Right atrium auricular region (tissue), 2 donors: ENCODE measurements around the gene PCNT. TPM values are rescaled to one million over a fixed set of nuclear protein-coding genes. Genes with fewer than 3 reads are reported as not detected.

Experiments used
- DNase-seq: peaks from one replicate; pipeline ENCODE4 v3.0.0-alpha.2; 2019; ENCODE audit warnings: low spot score
- H3K27ac ChIP-seq, 2 donors: fragments of 200-600 bp; sonication (generic); 1 replicate in 1 of 2; 2 replicates in 1 of 2; pipeline ENCODE4 v1.5.1; 2016 to 2019
- H3K27me3 ChIP-seq, 2 donors: fragments of 200-600 bp; sonication (generic); one replicate each; pipeline versions ENCODE4 v1.5.1 to v1.6.0; 2017 to 2019
- H3K36me3 ChIP-seq: fragments of 200-600 bp; sonication (generic); one replicate; pipeline ENCODE4 v1.5.1; 2016
- H3K4me1 ChIP-seq, 2 donors: fragments of 200-600 bp; sonication (generic); one replicate each; pipeline versions ENCODE4 v1.5.1 to v1.6.0; 2017 to 2019
- H3K4me3 ChIP-seq, 2 donors: fragments of 200-600 bp; sonication (generic); 1 replicate in 1 of 2; 2 replicates in 1 of 2; pipeline ENCODE4 v1.5.1; 2017 to 2019; ENCODE audit warnings: mild to moderate bottlenecking in 1 of 2, moderate library complexity in 1 of 2
- H3K9me3 ChIP-seq, 2 donors: fragments of 200-600 bp; sonication (generic); one replicate each; pipeline ENCODE4 v1.5.1; 2019
- CTCF ChIP-seq, 2 donors: fragments of 200-600 bp; sonication (generic); IDR thresholded peaks; one replicate each; pipeline ENCODE4 v1.5.1; 2019; ENCODE audit warnings: antibody characterized with exemption in 2 of 2
- total RNA-seq, 2 donors: library from RNA; depleted of rRNA; stranded (reverse); fragments of >200 nt; gene quantifications; one replicate each; pipeline ENCODE4 v1.1.0, GENCODE V29; 2016

Gene PCNT
- total RNA-seq, 2 donors from 2014 or later = 31.7 to 40.3 TPM

GRCh38 chr21:46426313-46427046, 102.5 kb downstream of the PCNT start:
- H3K4me1 ChIP-seq = no peaks in the 10 kb centered on the region
- H3K4me3 ChIP-seq = no peak overlapping the region
- no peak for TF ChIP-seq CTCF (IDR thresholded peaks at IDR 0.05)
- no peaks in the 10 kb centered on the region for H3K9me3 ChIP-seq
- no peak for DNase-seq
- H3K27me3 ChIP-seq = no peaks in the 10 kb centered on the region
- no peak overlapping the region for H3K27ac ChIP-seq
- peaks cover 69% of the 10 kb centered on the region for H3K36me3 ChIP-seq

GRCh38 chr21:46427516-46427915, 103.6 kb downstream of the PCNT start:
- TF ChIP-seq CTCF (IDR thresholded peaks at IDR 0.05) = no peak
- Histone ChIP-seq H3K4me3 (no peak overlapping the region), H3K36me3 (peaks cover 72% of the 10 kb centered on the region), H3K27ac (no peak overlapping the region), H3K9me3 (no peaks in the 10 kb centered on the region), H3K27me3 (no peaks in the 10 kb centered on the region), H3K4me1 (no peaks in the 10 kb centered on the region)
- DNase-seq = no peak

- Histone ChIP-seq H3K4me3 (no peak overlapping the region), H3K27ac (no peak overlapping the region), H3K9me3 (no peaks in the 10 kb centered on the region), H3K36me3 (peaks cover 72% of the 10 kb centered on the region), H3K27me3 (no peaks in the 10 kb centered on the region), H3K4me1 (no peaks in the 10 kb centered on the region)
- DNase-seq = no peak
- TF ChIP-seq CTCF (IDR thresholded peaks at IDR 0.05) = no peak
Observed at GRCh38 chr21:46428286-46428685, 104.3 kb downstream of the PCNT start.

- Histone ChIP-seq H3K36me3 (peaks cover 73% of the 10 kb centered on the region), H3K4me1 (no peaks in the 10 kb centered on the region), H3K4me3 (no peak overlapping the region), H3K27me3 (no peaks in the 10 kb centered on the region), H3K9me3 (no peaks in the 10 kb centered on the region), H3K27ac (no peak overlapping the region)
- DNase-seq = no peak
- no peak for TF ChIP-seq CTCF (IDR thresholded peaks at IDR 0.05)
Observed at GRCh38 chr21:46428987-46429710, 105.2 kb downstream of the PCNT start.

GRCh38 chr21:46429754-46430681, 106.1 kb downstream of the PCNT start:
- DNase-seq = no peak

More at GRCh38 chr21:46429754-46430681, 106.1 kb downstream of the PCNT start:
- no peak overlapping the region for H3K4me3 ChIP-seq
- H3K4me1 ChIP-seq = no peaks in the 10 kb centered on the region
- H3K27ac ChIP-seq = no peak overlapping the region
- TF ChIP-seq CTCF (IDR thresholded peaks at IDR 0.05) = no peak
- H3K27me3 ChIP-seq = no peaks in the 10 kb centered on the region
- H3K9me3 ChIP-seq = no peaks in the 10 kb centered on the region
- peaks cover 77% of the 10 kb centered on the region for H3K36me3 ChIP-seq
